GM18502 (cell line): Measurements from ENCODE around the gene PDE4D.

ENCODE experiments used
- ATAC-seq: cut with Tn5 transposase; IDR thresholded peaks from one replicate; pipeline ENCODE4 v1.9.1; 2021; ENCODE audit warnings: mild to moderate bottlenecking; ENCODE audit not compliant: unreplicated experiment, poor library complexity

The PDE4D gene

DNA sequence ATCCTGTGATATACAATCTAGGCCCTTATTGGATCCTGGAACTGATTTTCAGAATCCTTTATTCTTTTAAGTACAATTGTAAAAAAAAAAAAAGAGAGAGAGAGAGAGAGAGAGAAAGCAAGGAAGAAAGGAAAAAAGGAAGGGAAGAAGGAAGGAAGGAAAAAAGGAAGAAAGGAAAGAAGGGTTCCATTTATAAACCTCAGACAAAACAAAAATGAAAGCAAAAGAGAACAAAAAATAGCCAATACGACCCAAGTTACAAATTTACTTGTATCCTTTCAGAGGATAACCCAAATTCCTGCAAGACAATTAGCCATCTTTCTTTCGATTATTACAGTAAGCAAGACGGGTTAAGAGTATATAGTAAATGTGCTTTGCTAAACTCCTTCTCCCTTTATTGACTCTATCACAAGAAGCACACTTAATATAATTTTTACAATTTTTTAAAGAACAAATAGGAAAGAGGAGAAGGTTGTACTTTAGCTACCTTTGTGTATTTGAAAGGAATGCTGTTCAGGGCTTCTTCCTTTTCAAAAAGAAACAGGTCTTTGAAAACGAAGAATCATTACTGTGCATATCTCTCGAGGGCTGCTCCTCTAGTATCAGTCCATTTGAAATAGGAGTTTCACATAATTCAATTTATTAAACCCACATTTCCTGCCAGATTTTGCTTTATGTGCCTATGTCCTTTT lies 767.4 kb downstream of the PDE4D start:
- no peak for ATAC-seq

DNA sequence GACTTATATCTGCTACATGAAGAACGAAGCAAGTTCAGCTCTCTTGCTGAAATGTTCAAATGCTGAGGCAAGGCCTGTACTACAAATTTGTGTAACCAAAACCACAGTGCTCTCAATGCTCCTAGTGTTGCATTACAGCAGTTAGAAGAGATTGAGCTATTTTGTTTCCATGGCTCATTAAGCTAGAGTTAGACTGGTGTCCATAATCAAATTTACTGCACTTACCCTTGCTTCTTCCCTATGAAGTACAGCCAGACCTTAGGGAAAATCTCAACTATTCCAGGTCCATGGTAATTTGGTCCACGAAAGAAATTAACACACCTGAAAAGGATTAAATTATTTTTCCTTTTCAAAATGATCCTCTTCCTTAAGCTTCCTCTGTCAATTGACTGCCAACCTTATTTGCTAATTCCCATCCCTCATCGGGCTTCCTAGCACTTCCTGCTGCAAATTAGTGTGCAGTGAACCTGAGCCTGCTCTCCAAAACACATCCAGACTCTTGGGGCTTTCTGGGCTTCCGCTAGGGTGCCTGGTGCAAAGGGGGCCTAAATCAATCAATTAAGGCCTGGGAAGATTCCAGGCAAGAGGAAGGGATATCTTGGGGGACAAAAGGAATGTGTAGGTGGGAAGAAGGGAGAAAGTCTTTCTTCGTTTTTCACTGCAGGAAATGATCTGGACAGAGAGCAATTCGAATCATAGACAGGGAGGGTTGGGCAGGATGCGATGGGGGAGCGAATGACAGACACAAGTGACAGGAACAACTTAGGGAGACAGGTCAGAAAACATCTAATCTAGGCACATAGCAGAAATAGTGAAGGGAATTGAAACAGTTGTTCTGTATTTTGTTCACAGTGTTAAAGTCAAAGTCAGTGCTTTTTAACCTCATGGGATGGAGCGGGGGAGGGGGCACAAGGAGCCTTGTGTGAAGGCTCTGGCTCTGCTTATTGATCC lies 768.2 kb downstream of the PDE4D start:
- ATAC-seq: no peak

DNA sequence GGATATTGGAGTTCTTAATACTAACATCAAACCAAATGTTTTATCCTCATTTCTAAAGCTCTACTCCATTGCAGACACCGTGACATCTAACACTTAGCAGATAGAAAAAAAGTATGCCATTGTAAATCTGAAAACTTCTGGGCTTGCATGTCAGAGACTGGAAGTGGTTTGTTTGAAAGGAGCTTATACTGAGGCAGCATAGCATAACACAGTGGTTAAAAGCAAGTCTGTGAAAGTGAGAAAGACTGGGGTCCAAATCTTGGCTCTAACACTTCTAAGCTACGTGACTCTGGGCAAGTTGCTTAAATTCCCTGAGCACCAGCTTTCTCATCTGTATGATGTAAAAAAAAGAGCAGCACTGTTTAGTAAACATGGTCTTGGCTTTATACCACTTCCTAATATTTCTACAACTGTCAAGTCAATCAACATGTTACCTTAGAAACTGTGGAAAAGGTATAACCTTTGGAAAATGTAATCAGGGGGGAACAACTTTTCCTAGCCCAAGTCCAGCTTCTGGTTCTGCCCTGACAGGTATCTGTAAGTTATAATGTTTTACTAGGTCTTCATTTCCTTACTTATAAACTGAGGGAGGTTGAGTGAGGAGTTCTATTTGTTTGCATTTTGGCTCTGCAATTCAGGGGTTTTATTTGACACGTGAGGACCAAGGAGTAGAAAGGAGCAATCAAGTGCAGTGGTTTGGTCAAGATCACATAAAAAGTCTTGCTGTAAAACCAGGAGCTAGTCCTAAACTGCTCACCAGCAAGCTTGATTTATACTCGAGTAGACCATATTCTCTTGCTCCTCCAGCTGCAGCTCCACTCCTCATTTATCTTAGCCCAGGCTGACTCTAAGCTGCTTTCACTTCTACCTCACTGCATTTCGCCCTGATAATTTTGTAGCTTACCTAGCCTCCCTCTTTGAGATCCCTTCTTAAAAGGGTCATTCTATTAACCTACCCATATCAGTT lies 769.6 kb downstream of the PDE4D start:
- no peak for ATAC-seq

DNA sequence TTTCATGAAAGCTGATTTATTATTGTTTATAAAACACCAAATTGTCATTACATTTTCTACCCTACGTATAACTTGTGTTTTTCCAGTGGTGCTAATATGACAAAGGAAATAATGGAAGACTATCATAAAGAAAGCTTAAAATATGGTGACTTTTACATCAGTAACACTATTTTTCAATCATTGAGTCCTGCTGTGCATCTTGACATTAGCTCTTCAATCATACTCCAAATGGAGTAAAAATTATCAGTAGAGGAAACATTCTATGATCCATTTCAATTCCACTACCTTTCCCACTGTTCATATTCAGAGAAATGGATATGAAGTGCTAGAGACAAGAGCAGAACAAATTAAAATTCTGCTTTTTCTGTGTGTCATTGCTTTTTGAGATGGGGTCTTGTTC lies 774.0 kb downstream of the PDE4D start:
- no peak for ATAC-seq

DNA sequence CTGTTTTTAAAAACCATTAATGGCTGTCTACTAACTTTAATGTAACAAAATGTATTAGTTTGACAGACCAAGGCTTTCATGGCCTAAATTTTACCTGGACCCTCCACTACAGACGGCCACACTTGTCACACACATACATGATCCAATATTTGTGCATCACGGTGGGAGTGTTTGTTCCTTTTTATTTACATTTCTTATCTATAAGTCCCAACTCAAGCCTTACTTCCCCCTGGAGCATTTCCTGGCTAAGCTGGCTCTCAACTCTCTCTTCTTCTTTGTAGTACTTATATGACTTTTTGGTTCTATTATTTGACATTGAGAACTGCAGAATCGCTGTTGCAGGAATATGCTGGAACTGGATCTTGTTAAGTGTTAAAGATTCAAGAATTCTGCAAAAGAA lies 776.2 kb downstream of the PDE4D start:
- no peak for ATAC-seq

DNA sequence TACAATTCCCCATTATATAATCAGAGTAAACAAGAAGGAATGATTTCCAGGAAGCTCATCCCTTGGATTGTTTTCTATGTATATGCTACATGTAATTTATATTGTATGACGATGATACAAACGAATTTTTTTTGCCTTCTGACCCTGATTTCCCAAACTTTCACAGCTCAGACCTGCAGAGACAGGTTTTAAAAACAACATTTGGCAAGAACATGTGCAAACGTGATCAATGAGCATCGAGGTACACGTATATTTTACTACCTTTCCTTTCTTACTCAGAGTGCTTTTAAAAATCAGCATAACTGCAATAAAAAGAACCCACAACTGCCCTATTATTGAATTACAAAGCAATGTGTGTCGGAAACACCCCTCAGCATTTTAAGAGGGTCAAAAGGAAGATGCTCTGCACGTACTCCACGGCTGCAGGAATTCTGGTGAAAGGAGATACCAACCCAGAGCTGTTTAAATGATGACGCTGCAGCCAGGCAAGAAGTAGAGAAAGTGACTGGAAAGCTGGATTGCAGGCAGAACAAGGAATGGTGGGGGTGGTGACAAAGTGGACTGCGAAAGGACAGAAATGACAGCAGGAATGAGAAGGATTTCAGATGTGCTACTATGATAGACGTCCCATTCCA lies 777.2 kb downstream of the PDE4D start:
- ATAC-seq: no peak

DNA sequence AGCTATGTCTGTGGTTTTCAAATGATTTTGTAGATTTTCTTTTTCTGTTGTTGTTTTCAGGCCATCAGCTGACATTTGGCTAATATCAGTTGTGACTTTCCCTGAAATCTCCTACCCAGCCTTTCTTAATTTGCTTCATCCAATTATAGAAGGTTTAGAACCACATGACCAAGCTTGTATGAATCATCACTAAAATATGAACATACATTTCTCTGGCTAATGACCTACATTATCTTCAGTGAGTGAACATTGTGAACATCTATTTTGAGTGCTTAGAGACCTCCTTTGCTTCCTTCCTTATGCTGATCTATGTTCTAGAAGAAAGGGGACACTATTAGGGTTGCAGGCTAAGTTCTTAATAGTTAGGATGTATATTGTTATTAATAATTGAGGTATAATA lies 778.2 kb downstream of the PDE4D start:
- no peak for ATAC-seq

DNA sequence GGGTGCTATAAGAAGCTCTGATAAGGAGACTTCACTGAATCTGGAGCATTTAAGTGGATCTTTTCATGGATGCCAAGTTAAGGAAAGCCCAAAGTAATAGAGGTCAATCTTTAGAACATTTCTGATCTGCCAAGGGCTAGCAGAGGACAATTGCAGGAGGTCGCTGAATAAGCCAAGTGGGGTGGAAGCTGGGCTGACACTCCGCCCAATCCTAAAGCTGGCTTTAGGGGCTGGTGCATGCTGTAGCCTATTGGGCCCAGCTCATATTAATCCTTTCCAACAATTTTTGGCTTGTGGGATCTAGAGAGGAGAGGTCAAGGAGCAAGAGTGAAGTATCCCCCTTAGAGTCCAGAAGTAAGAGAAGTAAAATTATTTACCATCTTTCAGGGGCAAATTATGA lies 784.1 kb downstream of the PDE4D start:
- no peak for ATAC-seq

DNA sequence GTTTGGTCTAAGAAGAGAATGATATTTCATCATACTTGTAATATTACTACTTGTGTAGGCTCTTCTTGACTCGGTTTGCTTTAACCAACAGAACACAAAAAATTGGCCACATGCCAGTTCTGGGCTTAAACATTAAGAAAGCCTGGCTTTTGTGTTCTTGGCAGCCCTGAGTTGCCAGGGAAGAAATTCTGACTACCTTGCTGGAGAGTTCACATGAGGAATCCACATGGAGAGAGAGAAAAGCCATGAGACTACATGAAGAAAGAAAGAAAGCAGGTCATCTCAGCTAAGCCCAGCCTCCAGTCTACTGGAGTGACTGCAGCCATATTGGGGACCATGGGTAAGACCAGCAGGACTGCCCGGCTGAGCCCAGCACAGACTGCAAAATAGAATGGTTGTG lies 785.8 kb downstream of the PDE4D start:
- ATAC-seq: no peak

DNA sequence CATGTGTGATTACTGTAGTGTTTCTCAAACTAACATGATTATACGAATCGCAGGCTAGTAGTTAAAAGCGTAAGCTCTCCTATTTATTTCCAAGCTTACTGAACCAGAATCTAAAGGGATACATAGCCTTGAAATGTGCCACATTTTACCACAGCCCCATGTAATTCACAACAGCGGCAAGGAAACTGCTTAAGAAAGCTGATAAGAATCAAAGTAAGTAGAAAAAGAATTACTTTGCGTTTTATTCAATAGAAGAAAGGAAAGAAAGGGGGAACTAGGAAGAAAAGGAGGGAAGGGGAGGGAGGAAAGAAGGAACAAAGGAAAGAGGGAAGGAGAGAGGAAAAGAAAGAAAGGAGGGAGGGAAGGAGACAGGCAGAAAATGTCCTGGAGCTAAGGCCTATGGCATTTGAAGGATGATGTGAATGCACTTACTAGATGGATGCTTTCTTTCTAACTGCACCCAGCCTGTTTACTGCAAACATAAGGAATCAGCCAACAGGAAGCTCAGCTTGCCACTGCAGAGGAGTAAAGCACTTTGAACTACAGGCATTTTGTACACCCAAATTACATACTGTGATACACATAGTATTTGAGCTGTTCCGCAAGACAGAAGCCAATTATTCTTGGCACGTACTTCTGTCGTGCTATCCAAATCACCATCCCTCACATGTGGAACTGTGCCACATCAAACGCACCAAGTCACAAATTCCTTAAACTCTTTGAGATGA lies 789.0 kb downstream of the PDE4D start:
- ATAC-seq: no peak

DNA sequence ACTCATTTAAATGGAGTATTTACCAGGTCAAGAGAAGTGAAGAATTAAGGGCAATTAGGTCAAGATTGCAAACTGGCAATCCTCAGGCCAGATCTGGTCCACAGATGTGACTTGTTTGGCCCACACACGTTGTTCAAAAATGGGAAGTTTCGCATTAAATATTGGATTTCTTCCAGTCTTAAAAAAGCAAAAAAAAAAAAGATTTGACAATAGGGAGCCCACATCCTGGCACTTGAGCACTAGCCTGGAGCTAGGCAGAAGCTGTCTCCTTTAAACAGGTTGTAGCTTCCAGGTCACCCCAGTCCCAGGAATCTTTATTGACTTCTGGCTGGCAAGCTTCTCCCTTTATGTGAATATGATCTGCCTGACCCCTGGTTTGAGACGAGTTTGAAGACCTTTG lies 790.2 kb downstream of the PDE4D start:
- ATAC-seq: no peak

DNA sequence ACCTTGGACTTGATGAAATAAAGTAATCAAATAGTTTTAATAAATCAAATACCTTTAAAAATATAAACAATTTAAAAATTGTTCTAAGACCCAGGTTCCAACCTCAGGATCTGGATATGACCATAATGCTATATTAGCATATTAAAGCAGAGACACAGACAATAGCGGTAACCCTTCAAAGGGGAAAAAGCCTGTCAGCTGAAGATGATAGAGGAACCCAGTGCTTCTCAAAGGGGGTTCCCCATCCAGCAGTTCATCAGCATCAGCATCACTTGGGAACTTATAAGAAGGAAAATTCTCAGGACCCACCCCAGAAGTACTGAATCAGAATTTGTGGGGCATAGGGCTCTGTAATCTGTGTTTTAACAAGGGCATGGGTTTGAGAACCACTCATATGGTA lies 791.1 kb downstream of the PDE4D start:
- no peak for ATAC-seq

DNA sequence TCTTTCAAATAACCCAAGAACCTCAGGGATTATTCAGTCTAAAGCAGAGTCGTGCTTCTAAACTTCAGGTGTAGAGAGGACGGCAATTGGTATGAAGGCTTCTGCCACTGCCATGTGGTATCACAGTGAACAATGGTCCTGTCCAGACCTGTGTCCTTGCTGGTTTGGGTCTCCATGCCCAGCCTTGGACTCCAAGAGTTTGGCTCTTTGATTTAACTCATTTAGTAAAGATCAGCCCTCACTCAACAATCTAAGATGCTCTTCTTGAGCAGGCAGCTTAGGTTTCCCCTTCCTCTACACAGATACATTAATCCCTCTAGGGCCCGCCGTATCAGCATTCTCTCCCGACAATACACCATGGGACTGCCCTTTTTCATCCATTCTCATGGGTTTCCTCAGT lies 792.7 kb downstream of the PDE4D start:
- ATAC-seq: no peak

DNA sequence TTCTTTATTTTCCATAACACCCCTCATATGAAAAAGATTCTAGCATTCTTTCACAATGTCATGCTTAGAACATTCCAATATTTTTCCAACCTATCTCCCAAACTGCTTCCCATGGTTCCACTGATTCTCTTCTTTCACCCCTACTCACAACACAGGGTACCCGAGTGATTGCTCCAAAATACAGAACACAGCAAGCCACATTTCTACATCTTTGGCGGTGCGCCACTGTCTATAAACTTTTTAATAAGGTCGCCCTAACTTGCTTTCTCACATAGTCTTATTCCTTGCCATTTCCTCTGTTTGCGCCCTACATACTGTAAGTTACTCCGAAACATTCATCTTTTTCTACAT lies 793.6 kb downstream of the PDE4D start:
- ATAC-seq: no peak

DNA sequence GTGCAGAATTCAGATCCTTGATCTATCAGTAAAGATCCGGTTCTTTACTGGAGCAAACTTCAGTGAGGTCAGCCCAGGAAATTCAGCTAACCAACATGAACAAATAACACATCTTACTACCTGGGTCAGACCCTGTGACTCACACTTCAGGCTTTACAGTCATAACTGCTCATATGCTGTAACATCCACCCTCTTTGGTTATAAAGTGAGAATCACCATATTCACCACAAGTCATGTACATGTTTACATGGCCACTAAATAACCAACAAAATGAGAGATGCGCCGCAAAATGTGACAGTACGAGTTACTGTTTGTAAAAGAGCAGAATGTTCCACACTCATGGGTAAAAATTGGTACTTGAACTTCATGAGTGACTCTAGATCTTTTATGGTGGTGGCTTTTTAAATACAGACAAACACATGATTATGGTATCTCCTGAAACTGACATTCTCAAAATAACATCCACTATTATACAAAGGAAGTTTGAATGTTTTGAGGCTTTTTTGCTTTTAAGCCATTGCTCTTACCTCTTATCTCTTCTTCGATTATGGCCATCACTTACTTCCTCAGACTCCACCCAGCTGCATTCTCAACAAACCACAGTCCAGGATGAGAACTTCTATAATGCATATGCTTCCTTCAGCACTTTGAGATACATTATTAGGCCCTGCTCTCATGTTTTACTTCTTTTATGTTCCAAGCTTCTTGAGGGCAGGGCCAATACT lies 794.1 kb downstream of the PDE4D start:
- no peak for ATAC-seq

DNA sequence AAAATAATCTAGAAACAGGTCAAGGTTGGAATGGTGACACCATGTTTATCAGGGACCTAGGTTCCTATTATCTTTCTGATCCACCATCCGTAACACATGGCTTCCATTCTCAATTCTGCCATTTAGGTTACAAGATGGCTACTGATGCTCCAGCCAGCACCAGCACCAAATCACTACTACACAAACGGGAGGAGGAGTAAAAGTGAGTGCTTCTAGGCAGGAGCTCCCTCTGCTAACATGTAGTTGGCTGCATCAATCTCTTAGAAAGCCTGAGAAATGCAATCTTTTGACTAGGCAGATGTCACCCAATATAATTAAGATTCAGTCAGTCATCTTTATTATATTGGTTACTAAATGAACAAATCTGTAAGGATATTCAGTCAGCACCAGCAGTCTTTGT lies 794.8 kb downstream of the PDE4D start:
- no peak for ATAC-seq

DNA sequence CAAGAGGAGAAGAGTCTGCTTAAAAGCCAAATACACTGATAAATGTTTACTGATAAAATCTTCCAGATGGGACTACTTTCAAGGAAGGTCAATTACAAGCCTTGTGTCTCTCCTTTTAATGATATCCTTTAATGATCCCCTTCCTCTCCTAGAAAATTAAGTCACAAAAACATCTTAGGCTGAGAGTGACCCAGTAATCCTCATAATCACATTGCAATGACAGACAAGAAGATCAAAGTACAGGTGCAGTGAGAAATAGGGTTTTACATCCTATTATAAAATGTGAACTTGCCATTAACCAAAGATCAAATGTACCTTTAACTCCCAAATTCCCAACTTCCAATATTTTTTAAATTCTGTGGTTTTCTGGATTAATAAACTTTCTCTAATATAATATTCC lies 795.8 kb downstream of the PDE4D start:
- no peak for ATAC-seq

DNA sequence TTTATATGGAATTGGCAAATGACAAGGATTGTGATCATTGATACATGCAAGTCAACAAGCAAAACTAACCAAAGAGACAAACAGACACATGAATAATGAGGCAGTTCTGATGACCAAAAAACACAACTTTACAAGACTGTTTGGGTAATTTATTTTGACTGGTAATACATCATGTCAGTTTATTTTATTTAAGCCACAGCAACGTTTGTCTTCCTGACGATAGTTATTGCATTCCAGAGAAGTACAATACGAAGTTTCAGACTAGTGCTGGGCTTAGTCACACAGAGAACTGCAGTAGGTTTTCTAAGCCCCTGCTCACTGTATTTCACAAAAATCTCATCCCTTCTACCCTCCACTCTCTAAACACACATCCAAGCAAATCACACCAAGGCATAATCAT lies 796.4 kb downstream of the PDE4D start:
- ATAC-seq: no peak

DNA sequence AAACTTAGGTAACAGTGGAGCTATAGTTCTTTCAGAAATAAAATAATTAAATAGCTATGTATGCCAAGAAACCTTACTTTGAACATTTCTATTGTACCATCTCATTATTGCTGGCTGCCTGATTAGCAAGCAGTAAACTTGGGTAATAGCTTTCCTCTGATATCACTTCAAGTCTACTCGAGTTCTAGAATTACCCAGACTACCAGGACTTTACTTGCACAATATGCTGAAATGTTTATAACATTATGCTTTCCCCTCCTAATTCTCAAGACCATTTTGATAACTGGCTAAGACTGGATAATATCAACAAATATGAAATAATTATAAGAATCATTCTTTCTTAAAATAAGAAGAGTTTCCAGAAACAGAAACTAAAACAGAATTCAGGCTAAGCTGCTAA lies 798.0 kb downstream of the PDE4D start:
- ATAC-seq: no peak
